AG09309 (cell line): ENCODE data around the gene SFMBT2.

Source experiments
- DNase-seq: peaks from one replicate; pipeline ENCODE4 v3.0.0-alpha.2; 2010; ENCODE audit warnings: low read depth
- H3K4me3 ChIP-seq: 2 replicates; pipeline ENCODE4 v1.5.1; 2011; ENCODE audit warnings: mild to moderate bottlenecking, low read depth, low read length, moderate library complexity; ENCODE audit not compliant: control insufficient read depth
- CTCF ChIP-seq: IDR thresholded peaks from 2 replicates; pipeline ENCODE4 v1.5.1; 2011; ENCODE audit warnings: mild to moderate bottlenecking, low read depth, low read length, inconsistent platforms; ENCODE audit not compliant: insufficient read depth, control insufficient read depth; ENCODE audit errors: missing control alignments

Gene SFMBT2

DNA sequence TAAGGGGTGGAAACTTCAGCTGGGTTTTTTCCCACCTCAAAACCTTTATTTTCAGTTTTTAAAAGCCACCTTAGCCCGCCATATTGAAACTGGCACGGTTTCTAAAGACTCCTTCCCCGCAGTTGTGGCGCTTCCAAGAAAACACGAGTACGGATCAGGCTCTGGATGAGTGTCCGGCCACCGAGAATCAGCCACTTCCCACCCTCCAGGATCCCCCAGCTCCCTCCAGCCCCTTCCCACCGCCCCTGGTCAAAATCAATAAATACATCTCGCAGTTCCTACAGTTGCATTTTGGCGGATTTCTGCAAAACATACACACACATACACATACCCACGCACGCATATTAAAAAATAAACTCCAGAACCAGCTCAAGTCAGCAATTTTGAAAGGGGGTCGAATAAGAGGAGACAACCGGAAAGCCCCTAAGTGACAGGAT lies 1.1 kb downstream of the SFMBT2 start:
- DNase-seq, result no peak
- no peak for TF ChIP-seq CTCF

GRCh38 chr10:7409045-7409731 lies 1.6 kb downstream of the SFMBT2 start:
- TF ChIP-seq CTCF, result no peak
- peak overlapping the region; percentile 24 for H3K4me3 ChIP-seq
- no peak for DNase-seq

More for the DNA sequence above, 1.1 kb downstream of the SFMBT2 start:
- H3K4me3 ChIP-seq, result peak overlapping the region; percentile 46

DNA sequence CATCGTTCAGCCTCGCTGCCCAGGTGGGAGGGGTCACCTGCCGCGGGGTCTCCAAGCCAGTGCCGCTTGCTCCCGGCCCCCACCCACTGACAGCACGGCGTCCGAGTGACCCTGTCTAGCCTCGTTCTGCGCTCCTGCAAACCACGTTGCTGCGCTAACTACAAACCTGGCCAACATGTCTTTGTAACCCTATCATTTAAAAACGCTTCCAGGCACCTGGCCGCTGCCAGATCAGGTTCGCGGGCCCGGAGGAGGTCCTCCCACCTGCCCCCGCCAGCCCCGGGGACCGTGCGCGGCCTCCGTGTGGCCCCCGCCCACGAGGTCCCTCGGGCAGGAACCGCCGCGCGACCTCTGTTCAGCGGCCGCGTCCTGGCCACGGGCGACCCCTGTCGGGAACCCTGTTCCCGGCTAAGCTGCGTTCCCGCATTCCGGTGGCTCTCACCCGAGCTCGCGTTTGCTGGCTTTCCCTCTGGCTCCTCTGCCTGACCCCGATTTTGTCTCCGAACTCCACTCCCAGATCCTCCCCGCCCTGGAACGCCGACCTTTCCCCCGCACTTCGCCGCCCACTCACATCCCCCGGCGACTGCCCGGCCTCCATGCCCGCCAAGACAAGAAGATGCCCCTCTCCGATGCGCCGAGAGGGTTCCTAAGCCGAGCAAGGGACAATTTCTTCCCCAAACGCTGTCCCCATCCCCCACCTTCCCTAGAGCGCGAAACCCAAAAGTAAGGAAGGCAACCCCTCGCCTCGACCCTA lies 2.4 kb downstream of the SFMBT2 start:
- DNase-seq, result no peak
- H3K4me3 ChIP-seq, result peak overlapping the region; percentile 24
- peak; percentile 41 for TF ChIP-seq CTCF

- H3K4me3 ChIP-seq, result no peak overlapping the region
- no peak for DNase-seq
- TF ChIP-seq CTCF, result no peak
Measured at GRCh38 chr10:7407368-7408290, 3.2 kb downstream of the SFMBT2 start.

GRCh38 chr10:7406712-7407333 lies 4.0 kb downstream of the SFMBT2 start:
- no peak overlapping the region for H3K4me3 ChIP-seq

More at GRCh38 chr10:7406712-7407333, 4.0 kb downstream of the SFMBT2 start:
- no peak for TF ChIP-seq CTCF
- no peak for DNase-seq
